ENCODE data around the gene IL1R2. TPM values are rescaled to one million over a fixed set of nuclear protein-coding genes. Genes with fewer than 3 reads are reported as not detected.

IL1R2 gene
- total and polyA plus RNA-seq, 2 of the 13 experiments (the other 11 are each of a cell fraction or from before 2014, with no cell fraction given) = 3.6 to 7.3 TPM

- TF ChIP-seq, protein P1, sequence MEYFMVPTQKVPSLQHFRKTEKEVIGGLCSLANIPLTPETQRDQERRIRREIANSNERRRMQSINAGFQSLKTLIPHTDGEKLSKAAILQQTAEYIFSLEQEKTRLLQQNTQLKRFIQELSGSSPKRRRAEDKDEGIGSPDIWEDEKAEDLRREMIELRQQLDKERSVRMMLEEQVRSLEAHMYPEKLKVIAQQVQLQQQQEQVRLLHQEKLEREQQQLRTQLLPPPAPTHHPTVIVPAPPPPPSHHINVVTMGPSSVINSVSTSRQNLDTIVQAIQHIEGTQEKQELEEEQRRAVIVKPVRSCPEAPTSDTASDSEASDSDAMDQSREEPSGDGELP (IDR thresholded peaks at IDR 0.05; ENCODE audit: borderline replicate concordance, low read depth) = peak; percentile 91
- no peak for TF ChIP-seq NFIB (CRISPR knock-in tag; IDR thresholded peaks at IDR 0.05; ENCODE audit: borderline replicate concordance)
- no peak for TF ChIP-seq EEA1 (CRISPR knock-in tag; IDR thresholded peaks at IDR 0.05; ENCODE audit: borderline replicate concordance)
- no peak for TF ChIP-seq PLRG1 (conservative IDR thresholded peaks at IDR 0.05)
- TF ChIP-seq CENPT (CRISPR knock-in tag; IDR thresholded peaks at IDR 0.05; ENCODE audit: low read depth) = no peak
- peak; percentile 91 for TF ChIP-seq ETV6 (CRISPR knock-in tag; conservative IDR thresholded peaks at IDR 0.05)
- no peak for TF ChIP-seq MAFG (CRISPR knock-in tag; IDR thresholded peaks at IDR 0.05)
- peak; percentile 78 for TF ChIP-seq ZSCAN31 (CRISPR knock-in tag; IDR thresholded peaks at IDR 0.05; ENCODE audit: low read depth)
- TF ChIP-seq RBFOX2 (IDR thresholded peaks at IDR 0.05; ENCODE audit: low read depth, low read length) = peak; percentile 63; the same call in 1 of the 2 replicates
- TF ChIP-seq, protein P2, sequence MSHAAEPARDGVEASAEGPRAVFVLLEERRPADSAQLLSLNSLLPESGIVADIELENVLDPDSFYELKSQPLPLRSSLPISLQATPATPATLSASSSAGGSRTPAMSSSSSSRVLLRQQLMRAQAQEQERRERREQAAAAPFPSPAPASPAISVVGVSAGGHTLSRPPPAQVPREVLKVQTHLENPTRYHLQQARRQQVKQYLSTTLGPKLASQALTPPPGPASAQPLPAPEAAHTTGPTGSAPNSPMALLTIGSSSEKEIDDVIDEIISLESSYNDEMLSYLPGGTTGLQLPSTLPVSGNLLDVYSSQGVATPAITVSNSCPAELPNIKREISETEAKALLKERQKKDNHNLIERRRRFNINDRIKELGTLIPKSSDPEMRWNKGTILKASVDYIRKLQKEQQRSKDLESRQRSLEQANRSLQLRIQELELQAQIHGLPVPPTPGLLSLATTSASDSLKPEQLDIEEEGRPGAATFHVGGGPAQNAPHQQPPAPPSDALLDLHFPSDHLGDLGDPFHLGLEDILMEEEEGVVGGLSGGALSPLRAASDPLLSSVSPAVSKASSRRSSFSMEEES (CRISPR knock-in tag; IDR thresholded peaks at IDR 0.05) = peak; percentile 93
- no peak for TF ChIP-seq ZFP37 (CRISPR knock-in tag; IDR thresholded peaks at IDR 0.05; ENCODE audit: borderline replicate concordance)
- TF ChIP-seq SMAD3 (CRISPR knock-in tag; IDR thresholded peaks at IDR 0.05) = peak; percentile 98
- peak; percentile 96 for TF ChIP-seq BCL6 (CRISPR knock-in tag; IDR thresholded peaks at IDR 0.05)
- TF ChIP-seq ZNF362 (CRISPR knock-in tag; IDR thresholded peaks at IDR 0.05; ENCODE audit: borderline replicate concordance) = peak; percentile 77; the same call in 1 of the 2 replicates
- TF ChIP-seq, protein P3, sequence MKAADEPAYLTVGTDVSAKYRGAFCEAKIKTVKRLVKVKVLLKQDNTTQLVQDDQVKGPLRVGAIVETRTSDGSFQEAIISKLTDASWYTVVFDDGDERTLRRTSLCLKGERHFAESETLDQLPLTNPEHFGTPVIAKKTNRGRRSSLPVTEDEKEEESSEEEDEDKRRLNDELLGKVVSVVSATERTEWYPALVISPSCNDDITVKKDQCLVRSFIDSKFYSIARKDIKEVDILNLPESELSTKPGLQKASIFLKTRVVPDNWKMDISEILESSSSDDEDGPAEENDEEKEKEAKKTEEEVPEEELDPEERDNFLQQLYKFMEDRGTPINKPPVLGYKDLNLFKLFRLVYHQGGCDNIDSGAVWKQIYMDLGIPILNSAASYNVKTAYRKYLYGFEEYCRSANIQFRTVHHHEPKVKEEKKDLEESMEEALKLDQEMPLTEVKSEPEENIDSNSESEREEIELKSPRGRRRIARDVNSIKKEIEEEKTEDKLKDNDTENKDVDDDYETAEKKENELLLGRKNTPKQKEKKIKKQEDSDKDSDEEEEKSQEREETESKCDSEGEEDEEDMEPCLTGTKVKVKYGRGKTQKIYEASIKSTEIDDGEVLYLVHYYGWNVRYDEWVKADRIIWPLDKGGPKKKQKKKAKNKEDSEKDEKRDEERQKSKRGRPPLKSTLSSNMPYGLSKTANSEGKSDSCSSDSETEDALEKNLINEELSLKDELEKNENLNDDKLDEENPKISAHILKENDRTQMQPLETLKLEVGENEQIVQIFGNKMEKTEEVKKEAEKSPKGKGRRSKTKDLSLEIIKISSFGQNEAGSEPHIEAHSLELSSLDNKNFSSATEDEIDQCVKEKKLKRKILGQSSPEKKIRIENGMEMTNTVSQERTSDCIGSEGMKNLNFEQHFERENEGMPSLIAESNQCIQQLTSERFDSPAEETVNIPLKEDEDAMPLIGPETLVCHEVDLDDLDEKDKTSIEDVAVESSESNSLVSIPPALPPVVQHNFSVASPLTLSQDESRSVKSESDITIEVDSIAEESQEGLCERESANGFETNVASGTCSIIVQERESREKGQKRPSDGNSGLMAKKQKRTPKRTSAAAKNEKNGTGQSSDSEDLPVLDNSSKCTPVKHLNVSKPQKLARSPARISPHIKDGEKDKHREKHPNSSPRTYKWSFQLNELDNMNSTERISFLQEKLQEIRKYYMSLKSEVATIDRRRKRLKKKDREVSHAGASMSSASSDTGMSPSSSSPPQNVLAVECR (CRISPR knock-in tag; IDR thresholded peaks at IDR 0.05; ENCODE audit: borderline replicate concordance) = peak; percentile 73; the same call in 1 of the 2 replicates
- TF ChIP-seq ATM (IDR thresholded peaks at IDR 0.05; ENCODE audit: borderline replicate concordance) = no peak
- peak; percentile 42 to 74; a peak in 2 of 4 replicates for TF ChIP-seq POLR2A (IDR thresholded peaks at IDR 0.05; ENCODE audit: insufficient read depth in 1 of 2, low read depth in 2 of 2, low read length in 2 of 2)
- peak; percentile 85; the same call in 1 of the 2 replicates for TF ChIP-seq ZBTB1 (CRISPR knock-in tag; IDR thresholded peaks at IDR 0.05; ENCODE audit: borderline replicate concordance)
- no peak for TF ChIP-seq ZSCAN30 (CRISPR knock-in tag; IDR thresholded peaks at IDR 0.05)
- 0 out of 2 replicates have a peak, but pooled peaks have one; percentile 18 for TF ChIP-seq ZNF576 (CRISPR knock-in tag; IDR thresholded peaks at IDR 0.05)
- peak; percentile 31; the same call in 1 of the 2 replicates for TF ChIP-seq ZNF709 (CRISPR knock-in tag; IDR thresholded peaks at IDR 0.05)
- TF ChIP-seq ZSCAN12 (CRISPR knock-in tag; IDR thresholded peaks at IDR 0.05) = peak; percentile 60
Measured at GRCh38 chr2:102046135-102046986, 54.6 kb downstream of the IL1R2 start (continued).
